GM12875 (cell line): Measurements from ENCODE around the gene CALHM6.

ENCODE experiments used
- H3K4me3 ChIP-seq: one replicate; pipeline ENCODE4 v1.5.1; 2011; ENCODE audit warnings: low read depth, low read length, control low read depth
- TF ChIP-seq, protein P1 (sequence below): IDR thresholded peaks from 2 replicates; pipeline ENCODE4 v1.5.1; 2011; ENCODE audit warnings: low read depth, mild to moderate bottlenecking, control low read depth, inconsistent platforms, low read length, moderate library complexity, borderline replicate concordance; ENCODE audit not compliant: insufficient read depth

CALHM6 gene

DNA sequence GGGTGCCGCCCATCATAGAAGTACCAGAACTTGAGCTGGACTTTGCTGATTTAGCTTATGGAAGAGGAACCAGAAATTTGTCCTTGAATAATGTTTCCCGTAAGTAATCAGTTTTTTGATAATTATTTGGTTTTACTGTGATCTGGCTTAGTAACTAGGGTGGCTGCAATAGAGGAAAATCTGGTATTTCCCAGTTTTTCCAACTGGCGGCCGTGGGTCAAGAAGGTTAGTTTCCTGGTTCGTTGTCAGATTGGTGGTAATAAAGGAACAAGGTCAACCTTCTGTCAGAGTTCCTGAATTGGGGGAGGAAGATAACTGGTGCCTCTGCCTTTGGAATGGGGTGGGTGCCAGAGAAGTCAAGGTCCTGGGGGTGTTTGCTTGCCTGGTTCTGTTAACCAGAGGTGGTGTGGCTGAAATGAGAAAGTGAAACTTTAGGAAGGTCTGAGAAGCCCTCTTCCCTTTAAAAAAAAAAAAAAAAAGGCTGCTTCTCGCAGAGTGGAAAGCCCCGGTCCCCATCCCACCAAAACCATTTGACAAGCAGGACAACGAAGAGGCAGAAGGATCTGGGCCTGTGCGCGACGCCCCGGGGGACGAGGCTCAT lies at the start of gene CALHM6:
Gene CALHM6, plus strand, starts transcription at position 45 of the 601 bp plus-strand sequence. Its CDS starts 555 bp downstream, at position 600.
- TF ChIP-seq, protein P1, sequence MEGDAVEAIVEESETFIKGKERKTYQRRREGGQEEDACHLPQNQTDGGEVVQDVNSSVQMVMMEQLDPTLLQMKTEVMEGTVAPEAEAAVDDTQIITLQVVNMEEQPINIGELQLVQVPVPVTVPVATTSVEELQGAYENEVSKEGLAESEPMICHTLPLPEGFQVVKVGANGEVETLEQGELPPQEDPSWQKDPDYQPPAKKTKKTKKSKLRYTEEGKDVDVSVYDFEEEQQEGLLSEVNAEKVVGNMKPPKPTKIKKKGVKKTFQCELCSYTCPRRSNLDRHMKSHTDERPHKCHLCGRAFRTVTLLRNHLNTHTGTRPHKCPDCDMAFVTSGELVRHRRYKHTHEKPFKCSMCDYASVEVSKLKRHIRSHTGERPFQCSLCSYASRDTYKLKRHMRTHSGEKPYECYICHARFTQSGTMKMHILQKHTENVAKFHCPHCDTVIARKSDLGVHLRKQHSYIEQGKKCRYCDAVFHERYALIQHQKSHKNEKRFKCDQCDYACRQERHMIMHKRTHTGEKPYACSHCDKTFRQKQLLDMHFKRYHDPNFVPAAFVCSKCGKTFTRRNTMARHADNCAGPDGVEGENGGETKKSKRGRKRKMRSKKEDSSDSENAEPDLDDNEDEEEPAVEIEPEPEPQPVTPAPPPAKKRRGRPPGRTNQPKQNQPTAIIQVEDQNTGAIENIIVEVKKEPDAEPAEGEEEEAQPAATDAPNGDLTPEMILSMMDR: no peak
- peak within 1 kb of the TSS; percentile 40 for H3K4me3 ChIP-seq

DNA sequence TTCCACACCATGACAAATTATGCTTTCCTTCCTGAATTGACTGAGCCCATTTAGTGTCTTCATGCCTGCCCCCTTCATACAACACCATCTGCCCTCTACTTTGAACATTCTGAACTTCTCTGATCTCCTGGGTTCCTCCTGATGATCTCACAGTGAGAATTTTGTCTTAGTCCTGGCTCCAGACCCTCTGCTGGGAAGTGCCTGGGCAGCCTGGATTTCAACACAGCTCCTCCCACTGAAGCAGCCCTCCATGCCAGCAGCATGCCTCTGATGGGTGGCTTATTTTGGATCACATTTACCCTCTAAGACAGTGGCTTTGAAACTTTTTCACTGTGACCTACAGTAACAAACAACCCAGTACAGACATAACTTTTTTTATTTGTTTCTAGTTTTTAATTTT lies 48.9 kb upstream of the CALHM6 start:
- H3K4me3 ChIP-seq: no peak overlapping the region
- TF ChIP-seq, protein P1: no peak

DNA sequence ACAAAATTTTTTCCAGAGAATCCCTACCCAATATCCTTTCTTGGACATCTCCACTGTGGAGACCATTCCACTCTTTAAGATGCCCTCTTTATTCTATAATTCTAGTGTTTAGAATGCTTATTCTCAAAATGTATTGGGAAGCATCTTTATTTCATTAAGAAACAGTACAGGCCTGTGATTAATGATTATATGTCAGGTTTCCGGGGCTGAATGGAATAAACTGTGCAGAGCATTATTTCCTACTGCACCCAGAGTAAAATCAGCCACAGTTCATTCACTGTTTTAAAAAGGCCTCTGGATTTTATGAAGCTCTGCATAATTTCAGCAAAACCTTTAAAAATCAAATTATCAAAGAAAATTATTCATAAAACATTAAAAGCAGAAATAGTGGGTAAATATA lies 47.8 kb upstream of the CALHM6 start:
- no peak overlapping the region for H3K4me3 ChIP-seq
- TF ChIP-seq, protein P1: no peak

DNA sequence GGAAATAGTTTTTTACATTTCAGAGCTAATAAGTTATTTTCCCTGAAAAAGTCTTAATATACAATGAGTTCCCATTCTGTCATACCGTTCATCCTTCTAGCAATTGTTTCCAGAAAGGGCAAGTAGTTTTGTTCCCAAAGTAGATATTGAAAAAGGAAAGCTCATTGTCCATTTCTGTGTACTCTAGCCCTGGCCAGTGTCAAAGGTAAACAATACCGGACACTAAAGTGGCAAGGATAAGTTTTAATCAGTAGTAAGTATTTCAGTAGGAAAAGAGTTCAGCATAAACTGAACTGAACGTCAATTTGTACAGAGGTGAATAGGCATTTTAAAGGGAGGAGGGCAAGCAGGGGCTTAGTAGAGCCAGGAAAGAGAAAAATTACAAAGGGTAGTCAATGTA lies 43.5 kb upstream of the CALHM6 start:
- H3K4me3 ChIP-seq: no peak overlapping the region
- TF ChIP-seq, protein P1: no peak

DNA sequence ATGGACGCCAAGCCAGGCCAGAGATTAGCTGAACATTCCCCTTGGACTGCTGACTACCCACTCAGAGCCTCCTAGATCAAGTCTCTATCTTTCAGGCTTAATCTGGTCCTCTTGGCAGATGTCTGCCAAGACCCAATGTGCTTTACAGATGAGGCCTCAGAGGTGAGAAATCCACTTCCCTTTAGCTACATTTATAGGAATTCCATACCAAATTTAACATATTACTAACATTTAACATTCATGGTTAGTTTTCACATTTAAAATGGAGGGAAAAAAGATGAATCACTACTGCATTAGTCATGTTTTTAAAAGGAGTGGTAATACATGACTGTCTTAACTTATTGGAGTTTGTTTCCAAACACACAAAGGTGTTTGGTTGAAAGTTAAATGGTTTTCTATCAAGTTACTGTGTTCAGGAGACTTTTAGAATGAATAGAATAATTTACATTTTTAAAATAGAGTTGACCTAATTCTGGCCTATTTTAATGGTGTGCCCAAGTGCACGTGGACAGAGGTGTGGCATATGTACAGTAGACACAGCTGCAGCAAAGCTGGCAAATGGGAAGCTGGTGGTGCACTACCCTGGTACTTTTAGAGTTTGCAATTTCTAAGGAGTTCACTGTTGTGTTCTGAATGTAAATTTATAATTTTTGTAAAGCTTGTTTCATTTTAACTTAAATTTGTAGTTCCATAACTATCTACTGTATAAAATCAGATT lies 41.9 kb upstream of the CALHM6 start:
- TF ChIP-seq, protein P1: no peak
- no peak overlapping the region for H3K4me3 ChIP-seq

DNA sequence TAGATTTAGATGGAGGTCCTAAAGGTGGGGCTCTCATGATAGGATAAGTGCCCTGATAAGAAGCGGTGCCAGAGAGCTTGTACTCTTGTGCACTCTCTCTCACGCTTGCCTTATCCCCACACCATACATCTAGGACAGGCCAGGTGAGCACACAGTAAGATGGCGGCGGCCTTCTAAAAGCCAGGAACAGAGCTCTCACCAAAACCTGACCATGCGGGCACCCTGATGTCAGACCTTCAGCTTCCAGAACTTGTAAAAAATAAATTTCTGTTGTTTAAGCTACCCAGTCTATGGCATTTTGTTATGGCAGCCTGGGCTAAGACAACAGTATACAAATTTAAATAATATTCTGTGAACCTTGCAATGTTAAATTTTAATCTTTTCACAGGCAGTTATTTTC lies 40.8 kb upstream of the CALHM6 start:
- TF ChIP-seq, protein P1: no peak

DNA sequence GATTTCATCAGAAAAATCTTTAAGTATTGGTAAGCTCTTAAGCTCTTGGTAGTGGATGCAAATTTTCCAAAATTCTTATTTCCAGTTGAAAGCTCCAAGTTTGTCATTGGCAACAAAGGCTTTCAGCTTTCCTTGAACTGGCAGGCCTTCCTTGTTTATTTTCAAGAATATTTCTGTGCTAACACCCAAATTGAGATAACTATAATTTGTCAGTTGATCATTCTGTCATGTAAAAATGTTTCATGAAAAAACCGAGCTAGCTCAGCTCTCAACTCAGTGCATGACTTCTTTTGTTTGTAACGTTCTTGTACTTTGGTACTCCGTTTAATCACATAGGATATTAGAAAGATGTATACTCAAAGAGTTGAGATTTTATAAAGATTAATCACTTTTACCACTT lies 38.9 kb upstream of the CALHM6 start:
- TF ChIP-seq, protein P1: no peak

More for the DNA sequence above, 40.8 kb upstream of the CALHM6 start:
- no peak overlapping the region for H3K4me3 ChIP-seq

More for the DNA sequence above, 38.9 kb upstream of the CALHM6 start:
- H3K4me3 ChIP-seq: no peak overlapping the region
